ENCODE measurements around the gene CASQ1.

DNA sequence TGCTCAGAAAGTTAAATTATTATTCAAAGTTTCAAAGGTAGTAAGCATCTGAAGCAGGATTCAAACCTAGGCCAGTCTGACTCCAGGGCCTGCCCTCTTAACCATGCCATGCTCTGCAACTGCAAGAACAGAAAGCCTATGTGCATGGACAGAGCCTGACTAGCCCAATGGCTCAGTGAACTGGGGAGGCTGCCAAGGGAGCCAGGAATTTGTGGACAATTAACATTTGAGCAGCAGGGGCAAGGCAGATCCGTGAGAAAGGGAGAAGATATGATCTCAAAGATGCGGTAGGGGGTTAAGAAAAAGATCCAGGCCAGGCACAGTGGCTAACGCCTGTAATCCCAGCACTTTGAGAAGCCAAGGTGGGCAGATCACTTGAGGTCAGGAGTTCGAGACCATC lies 45.5 kb upstream of the CASQ1 start:
- TF ChIP-seq SP1 (IDR thresholded peaks at IDR 0.05) (no peak), FOXM1 (IDR thresholded peaks at IDR 0.05; ENCODE audit: borderline replicate concordance) (no peak), ARNT (IDR thresholded peaks at IDR 0.05) (no peak), ZNF384 (IDR thresholded peaks at IDR 0.05) (no peak), SUZ12 (IDR thresholded peaks at IDR 0.05) (no peak), BHLHE40 (IDR thresholded peaks at IDR 0.05; ENCODE audit: borderline replicate concordance) (no peak), HDGF (IDR thresholded peaks at IDR 0.05; ENCODE audit: borderline replicate concordance) (no peak), CTBP1 (IDR thresholded peaks at IDR 0.05; ENCODE audit: borderline replicate concordance) (no peak), ELF4 (IDR thresholded peaks at IDR 0.05) (no peak), FOXA1 (IDR thresholded peaks at IDR 0.05) (no peak)

Data from HEK293T (cell line).